Mesothelial cell of epicardium (in vitro differentiated cells): ENCODE data around the gene GALT. TPM values are rescaled to one million over a fixed set of nuclear protein-coding genes. Genes with fewer than 3 reads are reported as not detected.
A peak's percentile ranks its signal among the peaks of the same experiment; 100 is the strongest.

Source experiments
- DNase-seq, 2 experiments: peaks; one replicate each; pipeline ENCODE4 v3.0.0; 2021; ENCODE audit warnings: low spot score in 2 of 2; ENCODE audit not compliant: unreplicated experiment in 2 of 2
- H3K27ac Mint-ChIP-seq: 2 replicates; pipeline ENCODE4 v1.8.0; 2021; ENCODE audit warnings: mixed read lengths
- H3K27me3 Mint-ChIP-seq: 2 replicates; pipeline ENCODE4 v1.8.0; 2021; ENCODE audit warnings: low read depth, mixed read lengths
- H3K36me3 Mint-ChIP-seq: 2 replicates; pipeline ENCODE4 v1.8.0; 2021; ENCODE audit warnings: mixed read lengths
- H3K4me1 Mint-ChIP-seq: 2 replicates; pipeline ENCODE4 v1.8.0; 2021; ENCODE audit warnings: mixed read lengths
- H3K4me3 Mint-ChIP-seq: 2 replicates; pipeline ENCODE4 v1.8.0; 2021; ENCODE audit warnings: mild to moderate bottlenecking, moderate library complexity, mixed read lengths
- H3K9me3 Mint-ChIP-seq: 2 replicates; pipeline ENCODE4 v1.8.0; 2021; ENCODE audit warnings: mixed read lengths
- CTCF ChIP-seq: fragments of 200-600 bp; sonication (generic); IDR thresholded peaks from one replicate; pipeline ENCODE4 v1.5.0; 2021; ENCODE audit warnings: antibody characterized with exemption; ENCODE audit not compliant: unreplicated experiment
- total RNA-seq: library from RNA; stranded (reverse); gene quantifications from 3 replicates; pipeline ENCODE4 v1.2.1, GENCODE V29; 2021

The GALT gene
- total RNA-seq, 1 donor from 2014 or later, result 88.5 TPM

- H3K36me3 Mint-ChIP-seq, result no peaks in the 10 kb centered on the region
- no peak overlapping the region for H3K27ac Mint-ChIP-seq
- peak overlapping the region; percentile 62 for H3K4me3 Mint-ChIP-seq
- DNase-seq, result no peak
- H3K4me1 Mint-ChIP-seq, result peaks cover 11% of the 10 kb centered on the region
- no peak for TF ChIP-seq CTCF
- H3K27me3 Mint-ChIP-seq, result peaks cover 80% of the 10 kb centered on the region
- H3K9me3 Mint-ChIP-seq, result no peaks in the 10 kb centered on the region
Observed at GRCh38 chr9:34629491-34629808, 17.0 kb upstream of the GALT start.

GRCh38 chr9:34630402-34631154 is 15.9 kb upstream of the GALT start:
- Mint-ChIP-seq H3K4me1 (peaks cover 12% of the 10 kb centered on the region), H3K36me3 (peaks cover 2% of the 10 kb centered on the region), H3K27ac (no peak overlapping the region), H3K27me3 (peaks cover 70% of the 10 kb centered on the region), H3K9me3 (no peaks in the 10 kb centered on the region), H3K4me3 (no peak overlapping the region)
- no peak for TF ChIP-seq CTCF
- DNase-seq, result no peak

GRCh38 chr9:34633166-34633565 is 13.3 kb upstream of the GALT start:
- no peak for TF ChIP-seq CTCF
- Mint-ChIP-seq H3K9me3 (no peaks in the 10 kb centered on the region), H3K27ac (no peak overlapping the region), H3K4me1 (peaks cover 27% of the 10 kb centered on the region), H3K27me3 (peaks cover 44% of the 10 kb centered on the region), H3K36me3 (peaks cover 2% of the 10 kb centered on the region), H3K4me3 (no peak overlapping the region)
- no peak for DNase-seq

GRCh38 chr9:34633851-34634550 is 12.5 kb upstream of the GALT start:
- DNase-seq, result peak in 1 of 2 experiments; percentile 74
- TF ChIP-seq CTCF, result peak; percentile 86
- peaks cover 38% of the 10 kb centered on the region for H3K27me3 Mint-ChIP-seq
- no peak overlapping the region for H3K4me3 Mint-ChIP-seq
- no peak overlapping the region for H3K27ac Mint-ChIP-seq
- peaks cover 28% of the 10 kb centered on the region for H3K4me1 Mint-ChIP-seq
- no peaks in the 10 kb centered on the region for H3K9me3 Mint-ChIP-seq
- peaks cover 2% of the 10 kb centered on the region for H3K36me3 Mint-ChIP-seq

GRCh38 chr9:34634551-34635248 is 11.8 kb upstream of the GALT start:
- DNase-seq, result no peak
- peaks cover 2% of the 10 kb centered on the region for H3K36me3 Mint-ChIP-seq
- no peak for TF ChIP-seq CTCF
- H3K27me3 Mint-ChIP-seq, result peaks cover 31% of the 10 kb centered on the region
- H3K4me3 Mint-ChIP-seq, result no peak overlapping the region
- H3K9me3 Mint-ChIP-seq, result no peaks in the 10 kb centered on the region
- no peak overlapping the region for H3K27ac Mint-ChIP-seq
- peaks cover 24% of the 10 kb centered on the region for H3K4me1 Mint-ChIP-seq
